H1 (cell line): ENCODE data around the gene LCE7A. TPM values are rescaled to one million over a fixed set of nuclear protein-coding genes. Genes with fewer than 3 reads are reported as not detected.

ENCODE experiments used
- CTCF ChIA-PET: fragments of 300-600 bp; sonication (Branson Sonifier 250); formaldehyde crosslinking; loops from one replicate; lab custom pipeline; 2021; ENCODE audit not compliant: partially characterized antibody; lab: Charles Lee
- POLR2A ChIA-PET: fragments of 300-600 bp; sonication (Branson Sonifier 250); formaldehyde crosslinking; loops from one replicate; lab custom pipeline; 2021; ENCODE audit warnings: inconsistent platforms; ENCODE audit not compliant: partially characterized antibody; lab: Charles Lee
- DNase-seq, 2 experiments: peaks; one replicate each; pipeline versions ENCODE4 v3.0.0 to v3.0.0-alpha.2; 2010 to 2022; ENCODE audit warnings: low spot score in 2 of 2, low read depth in 1 of 2, mixed read lengths in 1 of 2
- FAIRE-seq: peaks from 2 replicates; lab custom pipeline; 2011; peaks lifted over from hg19 to GRCh38; lab: Jason Lieb, UNC
- H2AFZ ChIP-seq: 2 replicates; pipeline ENCODE4 v1.8.1; 2012; ENCODE audit warnings: low read length, inconsistent platforms
- H2AK5ac ChIP-seq: 2 replicates; pipeline ENCODE4 v1.6.1; 2013; ENCODE audit warnings: low read depth, low read length
- H2BK120ac ChIP-seq: replicated peaks from 2 replicates; pipeline ENCODE3; 2013; ENCODE audit warnings: low read depth, low read length, inconsistent platforms
- H2BK12ac ChIP-seq: 2 replicates; pipeline ENCODE4 v1.6.1; 2013; ENCODE audit warnings: low read depth, low read length
- H2BK15ac ChIP-seq: 2 replicates; pipeline ENCODE4 v1.6.1; 2013; ENCODE audit warnings: low read length
- H2BK20ac ChIP-seq: 2 replicates; pipeline ENCODE4 v1.6.1; 2013; ENCODE audit warnings: low read length
- H2BK5ac ChIP-seq: 2 replicates; pipeline ENCODE4 v1.6.1; 2013; ENCODE audit warnings: low read depth, low read length
- H3K14ac ChIP-seq: 2 replicates; pipeline ENCODE4 v1.6.1; 2013; ENCODE audit warnings: inconsistent platforms; ENCODE audit not compliant: insufficient read length
- H3K18ac ChIP-seq: 2 replicates; pipeline ENCODE4 v1.6.1; 2013; ENCODE audit warnings: low read length; ENCODE audit errors: extremely low read depth
- H3K23ac ChIP-seq: 2 replicates; pipeline ENCODE4 v1.6.1; 2013; ENCODE audit warnings: inconsistent platforms; ENCODE audit not compliant: insufficient read length
- H3K23me2 ChIP-seq: 2 replicates; pipeline ENCODE4 v1.6.1; 2013; ENCODE audit warnings: low read depth, low read length
- H3K27ac ChIP-seq: 2 replicates; pipeline ENCODE4 v1.6.1; 2011; ENCODE audit warnings: low read depth, low read length, inconsistent platforms
- H3K27me3 ChIP-seq, 4 experiments: replicated peaks in 1 of 4; 1 replicate in 1 of 4; 2 replicates in 3 of 4; pipeline versions ENCODE4 v1.6.1 to v1.8.1; 2011 to 2013; ENCODE audit warnings: low read length in 3 of 4, mild to moderate bottlenecking in 3 of 4, inconsistent platforms in 2 of 4, mixed read lengths in 2 of 4, moderate library complexity in 1 of 4; ENCODE audit not compliant: control insufficient read depth in 3 of 4, insufficient read depth in 3 of 4; ENCODE audit errors: extremely low read depth in 1 of 4
- H3K36me3 ChIP-seq, 4 experiments: 2 replicates each; pipeline versions ENCODE4 v1.6.1 to v1.8.1; 2011 to 2013; ENCODE audit warnings: mild to moderate bottlenecking in 4 of 4, low read length in 3 of 4, moderate library complexity in 2 of 4, control low read depth in 1 of 4, inconsistent platforms in 1 of 4; ENCODE audit not compliant: insufficient read depth in 4 of 4, control insufficient read depth in 2 of 4
- H3K4ac ChIP-seq: replicated peaks from 2 replicates; pipeline ENCODE3; 2013; ENCODE audit warnings: low read length, low read depth, mixed read lengths, inconsistent platforms; ENCODE audit not compliant: insufficient read length
- H3K4me1 ChIP-seq, 4 experiments: replicated peaks in 1 of 4; 1 replicate in 1 of 4; 2 replicates in 3 of 4; pipeline versions ENCODE4 v1.6.1 to v1.8.1; 2011 to 2013; ENCODE audit warnings: low read length in 3 of 4, inconsistent platforms in 2 of 4, mixed read lengths in 1 of 4; ENCODE audit not compliant: insufficient read depth in 4 of 4, control insufficient read depth in 3 of 4
- H3K4me2 ChIP-seq, 2 experiments: 2 replicates each; pipeline versions ENCODE4 v1.6.1 to v1.8.1; 2011 to 2013; ENCODE audit warnings: low read depth in 2 of 2, low read length in 2 of 2, control low read depth in 1 of 2, inconsistent platforms in 1 of 2, mild to moderate bottlenecking in 1 of 2; ENCODE audit not compliant: insufficient read depth in 1 of 2
- H3K4me3 ChIP-seq, 4 experiments: fragments of 200-600, 300-600 bp in 1 of 4; sonication (generic), shearing (Covaris generic), sonication (Bioruptor Twin) in 1 of 4; 2 replicates each; pipeline versions ENCODE4 v1.5.1 to v1.8.1; 2011 to 2016; ENCODE audit warnings: low read length in 4 of 4, low read depth in 3 of 4, control low read depth in 2 of 4, inconsistent platforms in 2 of 4, mild to moderate bottlenecking in 2 of 4, mixed read lengths in 1 of 4, moderate library complexity in 1 of 4; ENCODE audit not compliant: insufficient read depth in 2 of 4; ENCODE audit errors: extremely low read depth in 1 of 4
- H3K56ac ChIP-seq: replicated peaks from 2 replicates; pipeline ENCODE3; 2013; ENCODE audit warnings: low read depth, mild to moderate bottlenecking, mixed read lengths, low read length, inconsistent platforms; ENCODE audit not compliant: insufficient read length
- H3K79me1 ChIP-seq: 2 replicates; pipeline ENCODE4 v1.6.1; 2013; ENCODE audit warnings: low read depth, low read length, control low read depth
- H3K79me2 ChIP-seq, 2 experiments: 2 replicates each; pipeline versions ENCODE4 v1.6.1 to v1.8.1; 2012 to 2013; ENCODE audit warnings: low read length in 2 of 2, mild to moderate bottlenecking in 2 of 2, inconsistent platforms in 1 of 2; ENCODE audit not compliant: insufficient read depth in 2 of 2, control insufficient read depth in 1 of 2
- H3K9ac ChIP-seq, 4 experiments: replicated peaks in 1 of 4; 1 replicate in 1 of 4; 2 replicates in 3 of 4; pipeline versions ENCODE4 v1.6.1 to v1.8.1; 2011 to 2013; ENCODE audit warnings: low read depth in 3 of 4, low read length in 3 of 4, control low read depth in 2 of 4, mild to moderate bottlenecking in 2 of 4, moderate library complexity in 2 of 4, inconsistent platforms in 1 of 4; ENCODE audit errors: extremely low read depth in 1 of 4
- H3K9me3 ChIP-seq, 2 experiments: 2 replicates each; pipeline versions ENCODE4 v1.6.1 to v1.8.1; 2012 to 2013; ENCODE audit warnings: mild to moderate bottlenecking in 2 of 2, moderate library complexity in 2 of 2, control low read depth in 1 of 2, inconsistent platforms in 1 of 2, low read depth in 1 of 2, low read length in 1 of 2, mixed read lengths in 1 of 2; ENCODE audit not compliant: insufficient read depth in 2 of 2
- H4K20me1 ChIP-seq, 2 experiments: replicated peaks in 1 of 2; 2 replicates each; pipeline versions ENCODE3 to v1.8.1; 2011 to 2013; ENCODE audit warnings: inconsistent platforms in 2 of 2, low read length in 2 of 2, mild to moderate bottlenecking in 1 of 2; ENCODE audit not compliant: insufficient read depth in 2 of 2, control insufficient read depth in 1 of 2
- H4K5ac ChIP-seq: 2 replicates; pipeline ENCODE4 v1.6.1; 2013; ENCODE audit warnings: low read length, low read depth, mixed read lengths, inconsistent platforms; ENCODE audit not compliant: insufficient read length
- H4K8ac ChIP-seq: 2 replicates; pipeline ENCODE4 v1.8.0; 2013; ENCODE audit warnings: mild to moderate bottlenecking, moderate library complexity, low read length, inconsistent platforms; ENCODE audit not compliant: insufficient read depth; ENCODE audit errors: extremely low read depth
- H4K91ac ChIP-seq: replicated peaks from 2 replicates; pipeline ENCODE3; 2013; ENCODE audit warnings: low read length, mixed read lengths, inconsistent platforms; ENCODE audit not compliant: insufficient read length
- EP300 ChIP-seq, 2 experiments: IDR thresholded peaks; 1 replicate in 1 of 2; 2 replicates in 1 of 2; pipeline ENCODE4 v1.6.1; 2011 to 2012; ENCODE audit warnings: low read depth in 2 of 2, low read length in 2 of 2, mild to moderate bottlenecking in 2 of 2, borderline replicate concordance in 1 of 2, inconsistent platforms in 1 of 2, moderate library complexity in 1 of 2
- GTF2F1 ChIP-seq: IDR thresholded peaks from 2 replicates; pipeline ENCODE4 v1.6.1; 2012; ENCODE audit warnings: low read depth, low read length, improper control_type of control experiment, borderline replicate concordance
- MAFK ChIP-seq: IDR thresholded peaks from 2 replicates; pipeline ENCODE4 v1.6.1; 2012; ENCODE audit warnings: low read depth, mild to moderate bottlenecking, improper control_type of control experiment, low read length
- POLR2AphosphoS5 ChIP-seq: IDR thresholded peaks from 2 replicates; pipeline ENCODE4 v1.6.1; 2011; ENCODE audit warnings: low read depth, low read length
- RAD21 ChIP-seq, 2 experiments: IDR thresholded peaks in 1 of 2; conservative IDR thresholded peaks in 1 of 2; 2 replicates each; pipeline ENCODE4 v1.6.1; 2011; ENCODE audit warnings: low read depth in 2 of 2, low read length in 2 of 2, improper control_type of control experiment in 1 of 2, inconsistent platforms in 1 of 2, mild to moderate bottlenecking in 1 of 2, moderate library complexity in 1 of 2
- SP1 ChIP-seq: IDR thresholded peaks from 2 replicates; pipeline ENCODE4 v1.6.1; 2011; ENCODE audit warnings: low read depth, low read length
- SP2 ChIP-seq: IDR thresholded peaks from 2 replicates; pipeline ENCODE4 v1.6.1; 2012; ENCODE audit warnings: mild to moderate bottlenecking, low read length, inconsistent platforms
- SP4 ChIP-seq: IDR thresholded peaks from 2 replicates; pipeline ENCODE4 v1.6.1; 2012; ENCODE audit warnings: low read length, inconsistent platforms
- SUZ12 ChIP-seq: fragments of 200-600 bp; sonication (generic); IDR thresholded peaks from 2 replicates; pipeline ENCODE4 v1.6.1; 2012; ENCODE audit warnings: mild to moderate bottlenecking, inconsistent platforms, low read length, moderate library complexity, mixed read lengths
- whole genome bisulfite sequencing, 2 experiments: shearing (Covaris generic) in 1 of 2; methylation state at CpG; one replicate each; pipeline versions ENCODE4 v1.1.6 to v1.1.7; 2013 to 2015; ENCODE audit warnings: low lambda C conversion rate in 2 of 2, mixed read lengths in 2 of 2, inconsistent platforms in 1 of 2, low coverage in 1 of 2, missing lambda C conversion rate in 1 of 2; ENCODE audit not compliant: insufficient replicate concordance in 2 of 2, insufficient coverage in 1 of 2, insufficient read length in 1 of 2; ENCODE audit errors: extremely low coverage in 1 of 2, missing lambda C conversion rate in 1 of 2; 5-methylcytosine and 5-hydroxymethylcytosine counted together
- polyA plus RNA-seq, 7 experiments: library from polyadenylated mRNA; depleted of rRNA in 3 of 7; stranded (reverse) in 5 of 7; unstranded in 2 of 7; fragments of >200 nt in 5 of 7; fragments of 200-250 nt in 2 of 7; gene quantifications; 1 replicate in 5 of 7; 2 replicates in 1 of 7; 4 replicates in 1 of 7; pipeline versions ENCODE4 v1.2.1 to v1.2.3, GENCODE V29; 2011 to 2013; ENCODE audit warnings: missing spikeins in 2 of 7, mixed read lengths in 2 of 7
- total RNA-seq: library from RNA; stranded (reverse); fragmentation: NEBNext Ultra II Directional; extraction: Animal tissue kit (Norgen Biotek cat#: 25700); gene quantifications from 2 replicates; pipeline ENCODE4 v1.2.1, GENCODE V29; 2021
- TF ChIP-seq, protein P1 (sequence below), 3 experiments: IDR thresholded peaks; 1 replicate in 2 of 3; 2 replicates in 1 of 3; pipeline versions ENCODE4 v1.5.1 to v1.6.1; 2011; ENCODE audit warnings: low read length in 3 of 3, mild to moderate bottlenecking in 3 of 3, inconsistent platforms in 2 of 3, low read depth in 1 of 3, moderate library complexity in 1 of 3; ENCODE audit not compliant: insufficient read depth in 1 of 3; ENCODE audit errors: control extremely low read depth in 1 of 3

LCE7A gene
- total and polyA plus RNA-seq, 2 of the 8 experiments (the other 6 are each of a cell fraction or from before 2014, with no cell fraction given), result not detected

DNA sequence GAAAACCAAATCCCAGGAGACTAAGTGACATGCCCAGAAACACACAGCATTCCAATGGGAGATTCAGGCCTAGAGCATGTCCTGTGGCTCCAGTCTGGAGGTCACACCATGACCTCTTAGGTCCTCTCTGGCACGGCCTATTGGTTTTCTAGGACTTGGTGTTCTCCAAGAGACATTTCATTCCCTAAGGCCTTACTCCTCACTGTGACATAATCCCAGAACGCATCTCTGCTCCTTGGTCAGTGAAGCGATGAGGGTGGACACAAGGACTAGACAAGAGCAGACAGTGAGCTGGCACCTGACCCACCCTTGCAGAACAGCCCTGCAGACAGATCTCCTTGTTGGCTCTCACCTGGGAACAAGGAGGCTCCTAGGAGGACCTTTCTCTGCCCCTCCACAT lies 49.4 kb downstream of the LCE7A start:
- no peaks in the 10 kb centered on the region for H3K36me3 ChIP-seq
- no peak overlapping the region for H3K4ac ChIP-seq
- no peak overlapping the region for H3K56ac ChIP-seq
- H3K18ac ChIP-seq, result no peak overlapping the region
- no peak overlapping the region for H2BK12ac ChIP-seq
- H2AFZ ChIP-seq, result no peak overlapping the region
- no peak overlapping the region for H3K4me3 ChIP-seq
- H3K9me3 ChIP-seq, result peaks cover 4 to 22% of the 10 kb centered on the region in 2 experiments; a peak in 2 of 4 replicates
- no peak overlapping the region for H2BK20ac ChIP-seq
- H3K23me2 ChIP-seq, result no peaks in the 10 kb centered on the region
- H3K79me1 ChIP-seq, result no peaks in the 10 kb centered on the region
- no peak overlapping the region for H3K4me2 ChIP-seq
- H2BK5ac ChIP-seq, result no peak overlapping the region
- no peak overlapping the region for H2BK15ac ChIP-seq
- 92% methylated on average over 3 of the region's 3 CpGs; no CpG with 5 or more reads in 1 of the 2 experiments for WGBS, 2 experiments
- H4K8ac ChIP-seq, result no peak overlapping the region
- H2AK5ac ChIP-seq, result no peak overlapping the region
- H3K27ac ChIP-seq, result no peak overlapping the region
- no peak overlapping the region for H4K91ac ChIP-seq
- no peak overlapping the region for H4K5ac ChIP-seq
- no peaks in the 10 kb centered on the region for H3K79me2 ChIP-seq
- POLR2A ChIA-PET, result no interaction called here
- no peak overlapping the region for H3K9ac ChIP-seq
- no peaks in the 10 kb centered on the region for H3K4me1 ChIP-seq
- H2BK120ac ChIP-seq, result no peak overlapping the region
- FAIRE-seq (no peak), DNase-seq (no peak)
- no peaks in the 10 kb centered on the region for H4K20me1 ChIP-seq
- CTCF ChIA-PET, result interaction anchor here (1.3 to 1.8 kb wide), 4 partner anchors 17 to 283 kb away, joined by 3 to 15 read pairs (median 4); partner anchors contain the start of gene SMCP
- no peaks in the 10 kb centered on the region for H3K27me3 ChIP-seq
- H3K23ac ChIP-seq, result no peak overlapping the region
- no peak overlapping the region for H3K14ac ChIP-seq
- TF ChIP-seq SUZ12 (no peak), SP2 (no peak), MAFK (no peak), SP4 (no peak), SP1 (no peak), GTF2F1 (no peak), RAD21 (IDR thresholded peaks at IDR 0.05 in 1 of 2, conservative IDR thresholded peaks at IDR 0.05 in 1 of 2; ENCODE audit: low read depth in 2 of 2, low read length in 2 of 2) (no peak), EP300 (IDR thresholded peaks at IDR 0.05; ENCODE audit: borderline replicate concordance in 1 of 2, low read depth in 2 of 2, low read length in 2 of 2) (no peak), POLR2AphosphoS5 (no peak)
- TF ChIP-seq, protein P1, sequence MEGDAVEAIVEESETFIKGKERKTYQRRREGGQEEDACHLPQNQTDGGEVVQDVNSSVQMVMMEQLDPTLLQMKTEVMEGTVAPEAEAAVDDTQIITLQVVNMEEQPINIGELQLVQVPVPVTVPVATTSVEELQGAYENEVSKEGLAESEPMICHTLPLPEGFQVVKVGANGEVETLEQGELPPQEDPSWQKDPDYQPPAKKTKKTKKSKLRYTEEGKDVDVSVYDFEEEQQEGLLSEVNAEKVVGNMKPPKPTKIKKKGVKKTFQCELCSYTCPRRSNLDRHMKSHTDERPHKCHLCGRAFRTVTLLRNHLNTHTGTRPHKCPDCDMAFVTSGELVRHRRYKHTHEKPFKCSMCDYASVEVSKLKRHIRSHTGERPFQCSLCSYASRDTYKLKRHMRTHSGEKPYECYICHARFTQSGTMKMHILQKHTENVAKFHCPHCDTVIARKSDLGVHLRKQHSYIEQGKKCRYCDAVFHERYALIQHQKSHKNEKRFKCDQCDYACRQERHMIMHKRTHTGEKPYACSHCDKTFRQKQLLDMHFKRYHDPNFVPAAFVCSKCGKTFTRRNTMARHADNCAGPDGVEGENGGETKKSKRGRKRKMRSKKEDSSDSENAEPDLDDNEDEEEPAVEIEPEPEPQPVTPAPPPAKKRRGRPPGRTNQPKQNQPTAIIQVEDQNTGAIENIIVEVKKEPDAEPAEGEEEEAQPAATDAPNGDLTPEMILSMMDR (IDR thresholded peaks at IDR 0.05; ENCODE audit: control extremely low read depth in 1 of 3, insufficient read depth in 1 of 3, low read depth in 1 of 3, low read length in 3 of 3), result no peak
